ENCODE results near the gene ACBD6. TPM values are rescaled to one million over a fixed set of nuclear protein-coding genes. Genes with fewer than 3 reads are reported as not detected.
"Not testable (repeated sequence)": the region's sequence is repeated elsewhere in the genome, so short reads cannot be mapped to it uniquely, and the experiment has no call there.

ACBD6 gene
- polyA plus RNA-seq, 3 donors, result 68.9 to 79.7 (median 71.2) TPM

GRCh38 chr1:180505732-180506335, 3.5 kb upstream of the ACBD6 start:
- no peak for DNase-seq (ENCODE audit: extremely low read depth in 1 of 11, low read depth in 9 of 11, low spot score in 4 of 11)

- DNase-seq (ENCODE audit: extremely low read depth in 1 of 11, low read depth in 9 of 11, low spot score in 4 of 11), result no peak
Measured at GRCh38 chr1:180504186-180504585, 1.8 kb upstream of the ACBD6 start.

GRCh38 chr1:180503280-180503862, 994 bp upstream of the ACBD6 start:
- DNase-seq (ENCODE audit: extremely low read depth in 1 of 11, low read depth in 9 of 11, low spot score in 4 of 11), result no peak

- peak in 3 of 11 donors; percentile 35 to 69 (median 37) for DNase-seq (ENCODE audit: extremely low read depth in 1 of 11, low read depth in 9 of 11, low spot score in 4 of 11)
Measured at GRCh38 chr1:180501865-180502360, 464 bp downstream of the ACBD6 start.

- DNase-seq (ENCODE audit: extremely low read depth in 1 of 11, low read depth in 9 of 11, low spot score in 4 of 11), result no peak
Measured at GRCh38 chr1:180500689-180501088, 1.7 kb downstream of the ACBD6 start.

- DNase-seq (ENCODE audit: extremely low read depth in 1 of 11, low read depth in 9 of 11, low spot score in 4 of 11), result no peak
Measured at GRCh38 chr1:180498594-180498993, 3.8 kb downstream of the ACBD6 start.

GRCh38 chr1:180497826-180498225, 4.6 kb downstream of the ACBD6 start:
- DNase-seq (ENCODE audit: extremely low read depth in 1 of 11, low read depth in 9 of 11, low spot score in 4 of 11), result no peak

GRCh38 chr1:180494370-180494769, 8.0 kb downstream of the ACBD6 start:
- no peak for DNase-seq (ENCODE audit: extremely low read depth in 1 of 11, low read depth in 9 of 11, low spot score in 4 of 11)

- no peak for DNase-seq (ENCODE audit: extremely low read depth in 1 of 11, low read depth in 9 of 11, low spot score in 4 of 11)
Measured at GRCh38 chr1:180489976-180490375, 12.4 kb downstream of the ACBD6 start.

GRCh38 chr1:180489313-180489712, 13.1 kb downstream of the ACBD6 start:
- no peak for DNase-seq (ENCODE audit: extremely low read depth in 1 of 11, low read depth in 9 of 11, low spot score in 4 of 11)

- DNase-seq (ENCODE audit: extremely low read depth in 1 of 11, low read depth in 9 of 11, low spot score in 4 of 11), result no peak
Measured at GRCh38 chr1:180488661-180489060, 13.7 kb downstream of the ACBD6 start.

- DNase-seq (ENCODE audit: extremely low read depth in 1 of 11, low read depth in 9 of 11, low spot score in 4 of 11), result no peak
Measured at GRCh38 chr1:180486092-180486491, 16.3 kb downstream of the ACBD6 start.

- no peak for DNase-seq (ENCODE audit: extremely low read depth in 1 of 11, low read depth in 9 of 11, low spot score in 4 of 11)
Measured at GRCh38 chr1:180484490-180484889, 17.9 kb downstream of the ACBD6 start.

- DNase-seq (ENCODE audit: extremely low read depth in 1 of 11, low read depth in 9 of 11, low spot score in 4 of 11), result peak in 4 of 11 donors; percentile 29 to 48 (median 36)
Measured at GRCh38 chr1:180482425-180483275, 19.7 kb downstream of the ACBD6 start.

- no peak for DNase-seq (ENCODE audit: extremely low read depth in 1 of 11, low read depth in 9 of 11, low spot score in 4 of 11)
Measured at GRCh38 chr1:180470031-180470430, 32.3 kb downstream of the ACBD6 start.

- no peak for DNase-seq (ENCODE audit: extremely low read depth in 1 of 11, low read depth in 9 of 11, low spot score in 4 of 11)
Measured at GRCh38 chr1:180468311-180468710, 34.1 kb downstream of the ACBD6 start.

- no peak for DNase-seq (ENCODE audit: extremely low read depth in 1 of 11, low read depth in 9 of 11, low spot score in 4 of 11)
Measured at GRCh38 chr1:180462102-180462501, 40.3 kb downstream of the ACBD6 start.

GRCh38 chr1:180461682-180462081, 40.7 kb downstream of the ACBD6 start:
- DNase-seq (ENCODE audit: extremely low read depth in 1 of 11, low read depth in 9 of 11, low spot score in 4 of 11), result not testable (repeated sequence)

GRCh38 chr1:180458807-180459206, 43.6 kb downstream of the ACBD6 start:
- no peak for DNase-seq (ENCODE audit: extremely low read depth in 1 of 11, low read depth in 9 of 11, low spot score in 4 of 11)

- no peak for DNase-seq (ENCODE audit: extremely low read depth in 1 of 11, low read depth in 9 of 11, low spot score in 4 of 11)
Measured at GRCh38 chr1:180456191-180456590, 46.2 kb downstream of the ACBD6 start.

All from renal cortex interstitium (tissue), 11 donors.